ENCODE results near the gene CRELD1.

Gene CRELD1

DNA sequence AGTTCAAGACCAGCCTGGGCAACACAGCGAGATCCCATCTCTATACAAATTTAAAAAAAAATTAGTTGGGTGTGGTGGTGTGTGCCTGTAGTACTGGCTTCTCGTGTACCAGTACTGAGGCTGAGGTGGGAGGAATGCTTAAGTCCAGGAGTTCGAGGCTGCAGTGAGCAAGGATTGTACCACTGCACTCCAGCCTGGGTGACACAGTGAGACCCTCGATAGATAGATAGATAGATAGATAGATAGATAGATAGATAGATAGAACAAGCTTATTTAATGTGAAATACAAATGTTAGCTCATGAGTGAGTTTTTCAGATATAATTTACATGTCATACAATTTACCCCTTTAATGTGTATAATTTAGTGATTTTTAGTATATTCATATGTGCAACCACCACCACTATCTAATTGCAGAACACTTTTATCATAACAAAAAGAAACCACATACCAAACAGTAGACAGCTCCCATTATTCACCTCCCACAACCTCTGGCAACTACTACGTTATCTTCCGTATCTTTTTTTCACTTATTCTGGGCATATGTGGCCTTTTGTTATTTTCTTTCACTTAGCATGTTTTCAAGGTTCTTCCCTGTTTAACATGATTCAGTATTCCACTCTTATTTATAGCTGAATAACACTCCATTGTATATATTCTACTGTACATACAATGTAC is 31.7 kb downstream of the CRELD1 start:
- no peak overlapping the region for H3K27ac ChIP-seq (ENCODE audit: low read length)
- H3K4me1 ChIP-seq (ENCODE audit: control insufficient read depth, insufficient read depth, low read length) = no peaks in the 10 kb centered on the region
- H3K9ac ChIP-seq (ENCODE audit: low read length in 2 of 2) = no peak overlapping the region
- H3K9me3 ChIP-seq (ENCODE audit: control insufficient read depth in 2 of 2, low read length in 2 of 2) = no peaks in the 10 kb centered on the region
- peaks cover 33 to 35% of the 10 kb centered on the region in 2 donors for H3K36me3 ChIP-seq (ENCODE audit: control insufficient read depth in 2 of 2, insufficient read depth in 2 of 2, low read length in 2 of 2)
- no peaks in the 10 kb centered on the region for H3K27me3 ChIP-seq (ENCODE audit: control insufficient read depth in 1 of 2, insufficient read depth in 2 of 2, low read length in 2 of 2)
- no peak overlapping the region for H3K4me3 ChIP-seq (ENCODE audit: low read length in 2 of 2)

DNA sequence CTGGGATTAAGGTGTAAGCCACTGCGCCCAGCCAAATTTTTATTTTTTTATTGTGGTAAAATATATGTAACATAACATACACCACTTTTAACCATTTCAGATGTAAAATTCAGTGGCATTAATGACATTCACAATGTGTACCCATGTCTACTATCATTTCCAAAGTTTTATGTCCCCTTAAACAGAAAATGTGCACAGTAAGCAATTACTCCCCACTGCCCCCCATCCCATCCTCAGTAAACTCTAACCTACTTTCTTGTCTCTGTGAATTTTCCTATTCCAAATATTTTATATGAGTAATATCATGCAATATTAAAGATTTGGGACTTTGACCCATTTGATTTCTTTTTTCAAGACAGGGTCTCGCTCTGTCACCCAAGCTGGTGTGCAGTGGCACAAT is 33.2 kb downstream of the CRELD1 start:
- peaks cover 38 to 42% of the 10 kb centered on the region in 2 donors for H3K36me3 ChIP-seq (ENCODE audit: control insufficient read depth in 2 of 2, insufficient read depth in 2 of 2, low read length in 2 of 2)
- H3K9me3 ChIP-seq (ENCODE audit: control insufficient read depth in 2 of 2, low read length in 2 of 2) = no peaks in the 10 kb centered on the region
- H3K9ac ChIP-seq (ENCODE audit: low read length in 2 of 2) = no peak overlapping the region

DNA sequence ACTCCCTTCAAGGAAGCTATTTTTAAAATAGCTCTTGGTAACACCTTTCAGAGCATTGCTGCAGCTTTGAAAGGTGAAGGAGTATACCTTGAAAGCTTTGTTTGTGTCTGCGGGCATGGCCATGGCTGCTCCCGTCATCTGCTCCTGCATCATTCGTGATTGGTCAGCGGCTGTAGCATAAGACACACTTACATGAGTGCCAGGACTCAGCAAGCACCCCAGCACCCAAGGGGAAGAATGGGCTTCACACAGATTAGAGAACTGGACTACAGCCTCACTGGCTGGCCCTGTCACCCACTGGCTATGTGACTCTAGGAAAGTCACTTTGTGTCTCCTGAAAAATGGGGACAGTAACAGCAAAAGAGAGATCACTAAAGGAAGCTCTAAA is 36.0 kb downstream of the CRELD1 start:
- H3K4me1 ChIP-seq (ENCODE audit: control insufficient read depth, insufficient read depth, low read length) = peaks cover 3% of the 10 kb centered on the region
- peaks cover 40 to 49% of the 10 kb centered on the region in 2 donors for H3K36me3 ChIP-seq (ENCODE audit: control insufficient read depth in 2 of 2, insufficient read depth in 2 of 2, low read length in 2 of 2)
- H3K27ac ChIP-seq (ENCODE audit: low read length) = no peak overlapping the region

More for the DNA sequence above, 33.2 kb downstream of the CRELD1 start:
- no peak overlapping the region for H3K4me3 ChIP-seq (ENCODE audit: low read length in 2 of 2)
- no peak overlapping the region for H3K27ac ChIP-seq (ENCODE audit: low read length)
- H3K27me3 ChIP-seq (ENCODE audit: control insufficient read depth in 1 of 2, insufficient read depth in 2 of 2, low read length in 2 of 2) = no peaks in the 10 kb centered on the region
- H3K4me1 ChIP-seq (ENCODE audit: control insufficient read depth, insufficient read depth, low read length) = peaks cover 3% of the 10 kb centered on the region

DNA sequence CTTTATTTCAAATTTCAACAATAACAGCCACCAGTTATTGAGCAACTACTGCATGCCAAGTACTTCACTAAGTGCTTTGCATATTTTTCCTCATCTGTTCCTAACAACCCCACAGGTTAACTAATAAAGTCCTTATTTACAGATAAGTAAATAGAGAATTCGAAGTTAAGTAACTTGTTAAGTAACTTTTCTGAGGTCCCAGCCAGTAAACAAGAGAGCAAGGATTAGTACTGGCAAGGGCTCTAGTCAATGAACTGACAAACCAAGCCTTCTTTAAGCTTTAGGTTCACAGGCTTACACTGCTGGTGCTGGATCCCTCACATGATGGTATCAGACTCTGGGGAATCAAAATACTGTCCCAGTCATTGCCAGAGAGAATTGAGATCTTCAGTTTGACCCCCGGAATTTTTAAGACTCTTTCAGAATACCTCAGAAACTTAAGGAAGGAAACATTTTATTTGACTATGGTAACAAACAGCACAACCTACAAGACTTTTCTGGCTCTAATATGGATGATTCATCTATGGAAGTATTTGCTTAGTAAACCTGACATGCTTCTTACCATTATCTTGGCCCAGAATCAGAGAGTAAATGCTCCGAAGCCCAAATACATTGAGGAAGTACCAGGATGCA is 36.5 kb downstream of the CRELD1 start:
- Histone ChIP-seq H3K4me1 (ENCODE audit: control insufficient read depth, insufficient read depth, low read length) (peaks cover 3% of the 10 kb centered on the region), H3K9me3 (ENCODE audit: control insufficient read depth in 2 of 2, low read length in 2 of 2) (no peaks in the 10 kb centered on the region), H3K27ac (ENCODE audit: low read length) (no peak overlapping the region), H3K4me3 (ENCODE audit: low read length in 2 of 2) (no peak overlapping the region), H3K27me3 (ENCODE audit: control insufficient read depth in 1 of 2, insufficient read depth in 2 of 2, low read length in 2 of 2) (no peaks in the 10 kb centered on the region), H3K9ac (ENCODE audit: low read length in 2 of 2) (no peak overlapping the region), H3K36me3 (ENCODE audit: control insufficient read depth in 2 of 2, insufficient read depth in 2 of 2, low read length in 2 of 2) (peaks cover 38 to 49% of the 10 kb centered on the region in 2 donors)

More for the DNA sequence above, 36.0 kb downstream of the CRELD1 start:
- Histone ChIP-seq H3K9ac (ENCODE audit: low read length in 2 of 2) (no peak overlapping the region), H3K9me3 (ENCODE audit: control insufficient read depth in 2 of 2, low read length in 2 of 2) (no peaks in the 10 kb centered on the region), H3K27me3 (ENCODE audit: control insufficient read depth in 1 of 2, insufficient read depth in 2 of 2, low read length in 2 of 2) (no peaks in the 10 kb centered on the region), H3K4me3 (ENCODE audit: low read length in 2 of 2) (no peak overlapping the region)

DNA sequence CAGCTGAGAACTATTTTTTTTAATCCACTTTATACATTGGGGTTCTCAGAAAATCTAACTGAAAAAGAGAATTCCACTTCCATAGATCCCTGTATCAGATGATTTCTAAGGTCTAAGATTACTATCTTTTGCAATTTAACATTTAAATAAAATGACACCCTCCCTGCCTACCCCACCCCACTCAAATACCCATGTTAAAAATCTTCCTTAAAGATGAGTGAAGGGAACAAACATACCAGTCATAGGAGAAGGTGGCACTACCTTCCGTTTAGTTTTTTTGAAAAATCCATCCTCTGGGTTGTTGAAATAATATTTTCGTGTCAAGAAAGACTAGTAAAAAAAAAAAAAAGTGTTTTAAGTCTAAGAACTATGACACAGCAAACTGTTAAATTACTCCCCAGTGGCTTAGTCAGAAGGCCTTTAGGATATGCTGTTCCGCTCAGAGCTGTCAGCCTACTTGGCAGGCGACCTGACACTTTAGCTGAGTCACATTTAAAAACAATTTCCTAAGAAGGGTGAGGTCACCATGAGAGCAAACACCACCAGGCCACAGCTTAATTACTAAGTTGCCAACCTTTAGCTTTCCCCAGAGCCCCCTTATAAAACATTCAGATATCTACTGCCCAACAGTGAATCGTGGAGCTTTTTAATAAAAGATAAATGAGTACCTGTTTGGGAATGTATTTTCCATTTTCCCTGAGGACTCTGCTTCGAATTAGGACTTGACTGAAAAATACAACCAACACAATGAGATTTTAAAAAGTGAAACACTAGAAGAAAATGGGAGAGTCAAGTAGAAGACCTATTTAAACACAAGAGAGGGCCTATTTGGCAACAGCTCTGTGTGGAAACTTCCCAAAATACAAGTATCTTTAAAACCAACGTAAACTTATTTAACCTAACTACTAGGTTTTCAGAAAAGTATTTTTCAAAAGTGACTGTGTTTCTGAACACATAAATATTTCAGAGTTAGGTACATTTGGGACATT is 43.4 kb downstream of the CRELD1 start:
- Histone ChIP-seq H3K27ac (ENCODE audit: low read length) (peak overlapping the region; percentile 83), H3K4me1 (ENCODE audit: control insufficient read depth, insufficient read depth, low read length) (peaks cover 13% of the 10 kb centered on the region), H3K9me3 (ENCODE audit: control insufficient read depth in 2 of 2, low read length in 2 of 2) (no peaks in the 10 kb centered on the region), H3K36me3 (ENCODE audit: control insufficient read depth in 2 of 2, insufficient read depth in 2 of 2, low read length in 2 of 2) (peaks cover 16 to 22% of the 10 kb centered on the region in 2 donors), H3K9ac (ENCODE audit: low read length in 2 of 2) (peak overlapping the region; percentile 42 to 53), H3K4me3 (ENCODE audit: low read length in 2 of 2) (peak overlapping the region in 1 of 2 donors; percentile 17), H3K27me3 (ENCODE audit: control insufficient read depth in 1 of 2, insufficient read depth in 2 of 2, low read length in 2 of 2) (no peaks in the 10 kb centered on the region)

DNA sequence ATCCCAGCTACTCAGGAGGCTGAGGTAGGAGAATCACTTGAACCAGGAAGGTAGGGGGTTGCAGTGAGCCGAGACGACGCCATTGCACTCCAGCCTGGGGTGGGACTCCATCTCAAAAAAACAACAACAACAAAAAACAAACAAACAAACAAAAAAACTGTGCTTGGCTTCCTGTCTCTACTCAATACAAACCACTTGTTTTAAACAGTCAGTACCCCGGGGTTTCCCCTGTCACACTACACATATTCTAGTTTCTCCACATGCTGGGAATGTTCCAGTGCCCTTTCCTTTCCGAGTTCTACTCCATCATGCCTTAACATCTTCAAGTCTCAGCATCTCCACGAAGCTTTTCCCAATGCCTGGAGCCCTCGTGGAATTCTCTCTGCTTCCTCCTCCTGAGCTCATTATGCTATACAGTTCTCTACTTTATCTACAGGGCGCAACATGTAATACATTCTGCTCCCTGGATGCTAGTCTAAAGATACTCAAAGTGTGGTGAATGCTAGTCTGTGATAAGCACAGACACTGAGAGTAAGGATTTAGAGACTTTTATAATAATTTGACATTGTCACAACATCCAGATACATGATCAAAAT is 45.2 kb downstream of the CRELD1 start:
- H3K4me1 ChIP-seq (ENCODE audit: control insufficient read depth, insufficient read depth, low read length) = peaks cover 13% of the 10 kb centered on the region
- peaks cover 8 to 13% of the 10 kb centered on the region in 2 donors for H3K36me3 ChIP-seq (ENCODE audit: control insufficient read depth in 2 of 2, insufficient read depth in 2 of 2, low read length in 2 of 2)
- no peaks in the 10 kb centered on the region for H3K9me3 ChIP-seq (ENCODE audit: control insufficient read depth in 2 of 2, low read length in 2 of 2)
- peak overlapping the region; percentile 53 for H3K27ac ChIP-seq (ENCODE audit: low read length)
- H3K4me3 ChIP-seq (ENCODE audit: low read length in 2 of 2) = no peak overlapping the region
- no peak overlapping the region for H3K9ac ChIP-seq (ENCODE audit: low read length in 2 of 2)
- H3K27me3 ChIP-seq (ENCODE audit: control insufficient read depth in 1 of 2, insufficient read depth in 2 of 2, low read length in 2 of 2) = no peaks in the 10 kb centered on the region

DNA sequence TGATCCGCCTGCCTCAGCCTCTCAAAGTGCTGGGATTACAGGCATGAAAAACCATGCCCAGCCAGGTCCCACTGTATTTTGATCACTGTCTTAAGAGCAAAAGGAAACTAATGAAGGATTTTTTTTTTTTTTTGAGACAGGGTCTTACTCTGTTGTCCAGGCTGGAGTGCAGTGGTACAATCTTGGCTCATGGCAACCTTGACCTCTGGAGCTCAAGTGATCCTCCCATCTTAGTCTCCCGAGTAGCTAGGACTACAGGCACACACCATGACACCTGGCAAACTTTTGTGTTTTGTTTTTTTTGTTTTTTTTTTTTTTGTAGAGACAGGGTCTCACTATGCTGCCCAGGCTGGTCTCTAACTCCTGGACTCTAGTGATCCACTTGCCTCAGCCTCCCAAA is 46.6 kb downstream of the CRELD1 start:
- H3K27ac ChIP-seq (ENCODE audit: low read length) = no peak overlapping the region
- H3K36me3 ChIP-seq (ENCODE audit: control insufficient read depth in 2 of 2, insufficient read depth in 2 of 2, low read length in 2 of 2) = peaks cover 5 to 8% of the 10 kb centered on the region in 2 donors
- peaks cover 13% of the 10 kb centered on the region for H3K4me1 ChIP-seq (ENCODE audit: control insufficient read depth, insufficient read depth, low read length)

DNA sequence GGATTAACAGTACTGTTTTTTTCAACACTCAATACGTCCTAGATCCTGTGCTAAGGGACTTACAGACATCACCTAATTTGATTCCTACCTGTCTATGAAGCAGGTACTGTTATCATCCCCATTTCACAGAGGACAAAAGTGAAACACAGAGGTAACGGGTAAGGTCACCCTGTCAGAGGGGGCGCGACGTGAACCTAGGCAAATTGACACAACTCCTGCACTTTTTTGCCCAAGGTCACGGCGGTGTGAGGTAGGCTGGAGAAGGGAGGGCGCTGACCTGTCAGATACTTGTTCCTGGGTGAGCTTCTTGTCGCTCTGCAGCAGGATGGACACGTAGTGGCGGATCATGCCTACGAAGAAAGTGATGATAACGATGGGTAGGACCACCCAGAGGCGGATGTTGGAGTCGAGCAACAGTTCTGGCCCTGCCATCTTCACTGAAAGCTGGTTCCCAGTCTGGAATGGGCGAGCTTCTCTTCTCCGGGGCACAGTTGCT is 52.6 kb downstream of the CRELD1 start:
- H3K4me1 ChIP-seq (ENCODE audit: control insufficient read depth, insufficient read depth, low read length) = peaks cover 16% of the 10 kb centered on the region

More for the DNA sequence above, 46.6 kb downstream of the CRELD1 start:
- H3K9ac ChIP-seq (ENCODE audit: low read length in 2 of 2) = no peak overlapping the region
- H3K27me3 ChIP-seq (ENCODE audit: control insufficient read depth in 1 of 2, insufficient read depth in 2 of 2, low read length in 2 of 2) = no peaks in the 10 kb centered on the region
- H3K9me3 ChIP-seq (ENCODE audit: control insufficient read depth in 2 of 2, low read length in 2 of 2) = no peaks in the 10 kb centered on the region
- no peak overlapping the region for H3K4me3 ChIP-seq (ENCODE audit: low read length in 2 of 2)

DNA sequence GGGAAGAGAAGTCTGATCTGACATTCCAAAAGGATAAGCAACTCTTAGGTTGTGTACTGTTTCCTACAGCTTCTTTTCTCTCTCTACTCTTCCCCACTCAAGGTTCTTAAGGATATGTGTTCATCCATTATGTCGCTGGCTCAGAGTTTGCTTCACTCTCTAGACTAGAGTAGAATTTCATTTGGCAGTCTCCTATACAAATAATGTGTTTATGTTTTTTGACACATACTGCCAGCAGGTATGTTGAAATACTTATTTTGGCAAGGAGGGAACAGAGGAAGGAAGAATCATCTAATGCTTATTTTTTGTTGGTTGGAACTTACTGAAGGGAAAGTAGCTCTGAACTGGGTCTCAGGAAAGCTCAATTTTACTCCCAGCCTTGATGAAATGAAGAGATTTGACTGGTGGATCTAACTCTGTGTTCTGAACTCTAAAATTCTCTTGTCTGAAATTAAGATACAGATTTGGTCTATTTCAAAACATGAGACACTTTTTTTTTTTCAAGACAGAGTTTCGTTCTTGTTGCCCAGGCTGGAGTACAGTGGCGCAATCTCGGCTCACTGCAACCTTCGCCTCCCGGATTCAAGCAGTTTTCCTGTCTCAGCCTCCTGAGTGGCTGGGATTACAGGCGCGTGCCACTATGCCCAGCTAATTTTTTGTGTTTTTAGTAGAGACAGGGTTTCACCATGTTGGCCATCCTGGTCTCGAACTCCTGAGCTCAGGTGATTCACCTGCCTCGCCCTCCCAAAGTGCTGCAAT is 60.6 kb downstream of the CRELD1 start:
- H3K4me3 ChIP-seq (ENCODE audit: low read length in 2 of 2) = no peak overlapping the region
- no peaks in the 10 kb centered on the region for H3K4me1 ChIP-seq (ENCODE audit: control insufficient read depth, insufficient read depth, low read length)
- no peaks in the 10 kb centered on the region for H3K27me3 ChIP-seq (ENCODE audit: control insufficient read depth in 1 of 2, insufficient read depth in 2 of 2, low read length in 2 of 2)
- no peak overlapping the region for H3K9ac ChIP-seq (ENCODE audit: low read length in 2 of 2)
- no peak overlapping the region for H3K27ac ChIP-seq (ENCODE audit: low read length)
- H3K9me3 ChIP-seq (ENCODE audit: control insufficient read depth in 2 of 2, low read length in 2 of 2) = no peaks in the 10 kb centered on the region
- H3K36me3 ChIP-seq (ENCODE audit: control insufficient read depth in 2 of 2, insufficient read depth in 2 of 2, low read length in 2 of 2) = peaks cover 0 to 2% of the 10 kb centered on the region in 2 donors

More for the DNA sequence above, 52.6 kb downstream of the CRELD1 start:
- H3K4me3 ChIP-seq (ENCODE audit: low read length in 2 of 2) = peak overlapping the region; percentile 93 to 100
- no peaks in the 10 kb centered on the region for H3K36me3 ChIP-seq (ENCODE audit: control insufficient read depth in 2 of 2, insufficient read depth in 2 of 2, low read length in 2 of 2)
- no peaks in the 10 kb centered on the region for H3K9me3 ChIP-seq (ENCODE audit: control insufficient read depth in 2 of 2, low read length in 2 of 2)
- peak overlapping the region; percentile 82 for H3K27ac ChIP-seq (ENCODE audit: low read length)
- no peaks in the 10 kb centered on the region for H3K27me3 ChIP-seq (ENCODE audit: control insufficient read depth in 1 of 2, insufficient read depth in 2 of 2, low read length in 2 of 2)
- H3K9ac ChIP-seq (ENCODE audit: low read length in 2 of 2) = peak overlapping the region; percentile 91 to 97
